Neuron (in vitro differentiated cells): ENCODE results near the gene KIF26B.
"Not testable (repeated sequence)": the region's sequence is repeated elsewhere in the genome, so short reads cannot be mapped to it uniquely, and the experiment has no call there.

Source experiments
- H2AFZ ChIP-seq: one replicate; pipeline ENCODE4 v1.6.1; 2013; ENCODE audit warnings: low read depth, mild to moderate bottlenecking, inconsistent platforms, low read length, moderate library complexity
- H3K27me3 ChIP-seq: one replicate; pipeline ENCODE4 v1.6.1; 2013; ENCODE audit warnings: low read length; ENCODE audit not compliant: insufficient read depth
- H3K36me3 ChIP-seq: one replicate; pipeline ENCODE4 v1.6.1; 2013; ENCODE audit warnings: low read length; ENCODE audit not compliant: insufficient read depth
- H3K4me1 ChIP-seq: one replicate; pipeline ENCODE4 v1.6.1; 2013; ENCODE audit warnings: low read length; ENCODE audit not compliant: insufficient read depth
- H3K4me3 ChIP-seq: 2 replicates; pipeline ENCODE4 v1.5.1; 2013; ENCODE audit warnings: mild to moderate bottlenecking, low read length, moderate library complexity
- H3K9me3 ChIP-seq: one replicate; pipeline ENCODE4 v1.6.1; 2013; ENCODE audit warnings: low read length

Gene KIF26B

DNA sequence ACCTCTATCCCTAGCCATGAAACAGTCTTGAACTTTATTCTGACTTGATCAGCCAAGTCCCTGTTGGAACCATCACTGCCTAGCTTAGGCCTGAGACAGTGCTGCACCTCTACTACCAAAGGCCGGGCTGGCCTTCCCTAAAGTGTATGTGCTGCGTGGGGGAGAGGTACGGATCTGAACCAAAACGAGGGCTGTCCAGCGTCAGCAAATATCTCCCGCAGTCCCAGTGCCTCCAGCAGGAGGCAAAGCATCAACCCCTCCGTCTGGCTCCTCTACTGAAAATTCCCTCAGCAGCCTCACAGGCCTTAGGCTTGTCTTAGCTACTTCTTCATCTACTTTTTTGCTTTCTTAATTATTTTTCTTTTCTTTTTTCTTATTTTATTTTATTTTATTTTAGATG is 33.3 kb upstream of the KIF26B start:
- no peaks in the 10 kb centered on the region for H3K4me1 ChIP-seq
- no peak overlapping the region for H2AFZ ChIP-seq
- no peaks in the 10 kb centered on the region for H3K9me3 ChIP-seq
- no peaks in the 10 kb centered on the region for H3K27me3 ChIP-seq
- peaks cover 4% of the 10 kb centered on the region for H3K36me3 ChIP-seq
- H3K4me3 ChIP-seq: no peak overlapping the region

DNA sequence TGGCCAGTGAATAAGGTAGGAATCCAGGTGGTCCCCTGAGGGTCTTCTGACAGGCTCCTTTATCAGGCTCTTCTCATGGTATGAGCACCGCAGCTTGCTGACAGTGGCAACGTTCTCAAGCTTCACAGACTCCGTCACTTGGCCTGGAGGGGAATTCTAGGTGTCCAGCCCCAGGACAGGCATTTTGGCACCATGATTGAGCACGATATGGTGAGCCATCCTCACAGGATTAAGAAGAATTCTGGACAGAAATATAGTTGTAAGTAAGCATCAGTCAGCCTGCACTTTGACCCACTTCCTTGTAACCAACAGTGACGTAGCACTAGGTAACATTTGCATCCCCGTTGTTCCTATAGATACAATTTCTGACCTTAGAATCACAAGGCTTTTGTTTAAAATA is 30.5 kb upstream of the KIF26B start:
- no peaks in the 10 kb centered on the region for H3K27me3 ChIP-seq
- no peak overlapping the region for H2AFZ ChIP-seq
- no peaks in the 10 kb centered on the region for H3K4me1 ChIP-seq
- no peak overlapping the region for H3K4me3 ChIP-seq
- no peaks in the 10 kb centered on the region for H3K9me3 ChIP-seq
- H3K36me3 ChIP-seq: peaks cover 4% of the 10 kb centered on the region

DNA sequence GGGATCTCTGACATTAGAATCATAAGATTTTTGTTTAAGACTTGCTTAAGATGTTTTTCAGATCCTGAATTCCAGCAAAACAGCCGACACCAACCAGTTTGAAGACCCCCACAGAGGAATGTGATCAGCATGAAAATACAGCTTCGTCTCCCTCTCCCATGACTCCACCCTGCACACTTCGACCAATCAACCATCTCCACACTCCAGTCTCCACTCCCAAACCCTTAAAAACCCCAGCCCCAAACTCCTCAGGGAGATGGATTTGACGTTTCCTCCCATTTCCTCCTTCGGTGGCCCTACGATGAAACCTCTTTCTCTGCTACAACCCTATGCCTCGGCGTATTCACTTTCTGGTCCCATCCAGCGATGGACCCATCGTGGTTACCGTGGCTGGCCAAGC is 30.1 kb upstream of the KIF26B start:
- H2AFZ ChIP-seq: no peak overlapping the region
- no peaks in the 10 kb centered on the region for H3K27me3 ChIP-seq
- no peaks in the 10 kb centered on the region for H3K4me1 ChIP-seq
- no peaks in the 10 kb centered on the region for H3K9me3 ChIP-seq
- H3K4me3 ChIP-seq: no peak overlapping the region
- peaks cover 4% of the 10 kb centered on the region for H3K36me3 ChIP-seq

DNA sequence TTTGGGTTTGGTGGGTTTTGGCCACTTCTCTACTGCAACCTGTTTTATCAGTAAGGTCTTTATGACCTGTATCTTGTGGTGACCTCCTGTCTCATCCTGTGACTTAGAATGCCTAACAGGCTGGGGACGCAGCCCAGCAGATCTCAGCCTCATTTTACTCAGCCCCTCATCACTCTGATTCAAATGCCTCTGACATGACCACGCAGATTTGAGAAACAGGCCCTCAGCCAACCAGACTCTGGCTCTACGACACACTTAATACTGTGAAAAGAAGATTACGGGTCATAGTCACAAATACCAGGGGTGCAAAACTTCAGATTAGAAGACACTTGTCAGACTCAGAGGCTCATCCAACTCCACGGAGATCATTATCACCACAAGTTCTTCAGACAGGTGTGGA is 28.3 kb upstream of the KIF26B start:
- no peaks in the 10 kb centered on the region for H3K4me1 ChIP-seq
- no peaks in the 10 kb centered on the region for H3K9me3 ChIP-seq
- no peak overlapping the region for H3K4me3 ChIP-seq
- no peak overlapping the region for H2AFZ ChIP-seq
- no peaks in the 10 kb centered on the region for H3K27me3 ChIP-seq
- peaks cover 4% of the 10 kb centered on the region for H3K36me3 ChIP-seq

DNA sequence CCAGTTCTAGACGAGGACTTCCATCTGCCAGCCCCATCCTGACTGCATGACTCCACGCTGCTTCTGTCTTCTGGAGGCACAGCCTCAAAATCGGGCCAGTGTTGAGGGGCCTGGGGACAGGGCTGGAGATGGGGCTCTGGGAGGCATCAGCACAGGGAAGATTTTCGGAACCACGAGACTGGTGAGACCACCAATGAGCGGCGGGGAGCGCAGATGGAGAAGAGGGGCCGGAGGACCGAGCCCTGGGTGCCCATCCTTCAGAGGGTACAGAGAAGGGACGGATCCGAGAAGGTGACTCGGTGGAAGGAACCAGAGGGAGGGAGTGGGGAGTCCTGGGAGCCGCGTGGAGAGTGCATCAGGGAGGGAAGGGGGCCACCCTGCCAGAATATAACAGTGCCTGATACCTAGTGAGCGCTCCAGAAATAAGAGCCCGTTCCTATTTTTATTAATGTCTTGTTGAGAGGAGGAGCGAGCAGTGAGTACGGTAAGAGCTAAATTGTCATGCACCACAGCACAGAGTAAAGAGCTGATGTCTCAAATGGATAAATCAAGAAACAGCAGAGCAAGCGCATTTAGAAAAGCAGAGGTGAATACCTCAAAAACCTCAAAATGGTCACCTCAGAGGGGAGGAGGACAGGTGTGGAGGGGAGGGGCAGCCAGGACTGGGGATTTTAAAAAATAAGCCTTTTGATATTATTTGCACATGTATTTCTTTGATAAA is 26.2 kb upstream of the KIF26B start:
- Histone ChIP-seq H3K36me3 (peaks cover 4% of the 10 kb centered on the region), H2AFZ (no peak overlapping the region), H3K4me1 (no peaks in the 10 kb centered on the region), H3K4me3 (no peak overlapping the region), H3K27me3 (no peaks in the 10 kb centered on the region), H3K9me3 (peaks cover 4% of the 10 kb centered on the region)

DNA sequence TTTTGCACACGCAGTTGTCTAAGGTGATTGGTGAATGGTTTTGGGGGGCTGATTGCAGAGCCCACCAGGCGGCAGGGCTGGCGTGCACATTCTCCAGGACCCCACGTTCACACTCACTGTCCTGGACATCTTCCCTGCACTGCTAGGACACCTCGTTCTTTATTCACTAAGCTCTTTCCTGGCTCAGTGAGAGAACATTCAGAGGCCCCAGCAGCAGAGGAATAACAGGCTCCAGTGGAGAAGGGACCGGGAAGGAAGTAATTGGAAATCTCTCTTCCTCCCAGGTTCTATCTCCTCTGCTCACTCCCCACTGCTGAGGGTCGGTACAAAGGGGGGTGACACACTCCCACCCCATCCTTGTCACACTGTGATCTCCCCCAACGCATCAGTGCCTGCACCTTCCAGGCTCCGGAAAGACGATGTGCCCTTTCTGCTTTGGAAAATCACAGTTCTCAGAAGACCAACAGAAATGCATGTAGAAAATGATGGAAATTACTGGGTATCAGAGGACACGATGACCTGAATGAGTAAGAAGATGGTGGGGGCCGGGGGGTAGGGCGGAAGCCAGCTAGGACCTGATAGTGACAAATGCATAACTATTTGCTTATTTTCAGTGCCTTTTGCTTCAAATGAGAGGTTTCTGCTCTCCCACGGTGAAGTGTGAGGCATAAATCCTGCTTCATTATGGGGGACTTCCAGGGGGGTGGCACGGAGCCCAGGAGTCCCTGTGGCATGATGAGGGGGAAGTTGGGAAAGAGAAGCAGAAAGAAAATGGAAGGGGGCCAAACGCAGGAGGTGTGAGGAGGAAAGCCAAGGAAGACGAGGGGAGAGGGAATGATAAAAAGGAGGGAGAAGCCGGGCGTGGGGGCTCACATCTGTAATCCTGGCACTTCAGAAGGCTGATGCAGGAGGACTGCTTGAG is 25.2 kb upstream of the KIF26B start:
- Histone ChIP-seq H2AFZ (no peak overlapping the region), H3K36me3 (peaks cover 3% of the 10 kb centered on the region)

DNA sequence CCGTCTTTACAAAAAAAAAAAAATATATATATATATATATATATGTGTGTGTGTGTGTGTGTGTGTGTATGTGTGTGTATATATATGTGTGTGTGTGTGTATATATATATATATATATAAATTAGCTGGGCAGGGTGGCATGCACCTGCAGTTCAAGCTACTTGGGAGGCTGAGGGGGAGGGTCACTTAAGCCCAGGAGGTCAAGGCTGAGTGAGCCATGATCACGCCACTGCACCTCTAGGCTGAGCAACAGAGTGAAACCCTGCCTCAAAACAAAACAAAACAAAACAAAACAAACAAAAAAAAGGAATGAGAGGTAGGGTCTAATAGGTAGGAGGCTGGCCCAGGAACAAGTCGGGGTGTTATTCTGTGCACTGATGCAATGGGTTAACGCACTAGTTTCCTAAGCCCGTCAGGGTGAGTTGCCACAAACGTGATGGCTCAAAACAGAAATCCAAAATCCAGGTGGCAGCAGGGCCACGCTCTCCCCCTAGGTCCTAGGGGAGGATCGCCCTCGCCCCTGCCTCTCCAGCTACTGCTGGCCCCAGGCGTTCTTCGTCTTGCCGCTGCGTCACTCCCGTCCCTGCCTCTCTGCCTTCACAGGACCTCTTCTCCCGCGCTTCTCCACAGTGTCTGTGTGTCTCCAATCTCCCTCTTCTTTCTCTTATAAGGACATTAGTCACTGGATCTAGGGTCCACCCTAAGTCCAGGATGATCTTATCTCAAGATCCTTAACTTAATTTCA is 24.3 kb upstream of the KIF26B start:
- not testable (repeated sequence) for H3K4me1 ChIP-seq, H3K27me3 ChIP-seq, H3K36me3 ChIP-seq, H3K9me3 ChIP-seq, H2AFZ ChIP-seq, H3K4me3 ChIP-seq

More for the DNA sequence above, 25.2 kb upstream of the KIF26B start:
- Histone ChIP-seq H3K27me3 (no peaks in the 10 kb centered on the region), H3K9me3 (peaks cover 4% of the 10 kb centered on the region), H3K4me1 (no peaks in the 10 kb centered on the region), H3K4me3 (no peak overlapping the region)

DNA sequence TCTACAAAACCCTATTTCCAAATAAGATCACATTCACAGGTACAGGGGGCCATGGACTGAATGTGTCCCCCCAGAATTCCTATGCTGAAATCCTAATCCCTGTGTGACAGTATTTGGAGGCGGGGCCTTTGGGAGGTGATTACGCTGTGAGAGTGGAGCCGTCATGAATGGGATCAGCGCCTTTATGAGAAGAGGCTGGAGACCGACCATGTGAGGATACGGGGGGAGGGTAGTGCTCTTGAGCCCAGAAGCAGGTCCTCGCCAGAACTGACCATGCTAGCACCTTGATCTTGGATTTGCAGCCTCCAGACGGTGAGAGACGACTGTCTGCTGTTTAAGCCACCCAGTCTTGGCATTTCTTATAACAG is 23.8 kb upstream of the KIF26B start:
- Histone ChIP-seq H3K27me3 (no peaks in the 10 kb centered on the region), H3K36me3 (no peaks in the 10 kb centered on the region), H3K9me3 (peaks cover 4% of the 10 kb centered on the region), H2AFZ (no peak overlapping the region), H3K4me3 (no peak overlapping the region), H3K4me1 (no peaks in the 10 kb centered on the region)

DNA sequence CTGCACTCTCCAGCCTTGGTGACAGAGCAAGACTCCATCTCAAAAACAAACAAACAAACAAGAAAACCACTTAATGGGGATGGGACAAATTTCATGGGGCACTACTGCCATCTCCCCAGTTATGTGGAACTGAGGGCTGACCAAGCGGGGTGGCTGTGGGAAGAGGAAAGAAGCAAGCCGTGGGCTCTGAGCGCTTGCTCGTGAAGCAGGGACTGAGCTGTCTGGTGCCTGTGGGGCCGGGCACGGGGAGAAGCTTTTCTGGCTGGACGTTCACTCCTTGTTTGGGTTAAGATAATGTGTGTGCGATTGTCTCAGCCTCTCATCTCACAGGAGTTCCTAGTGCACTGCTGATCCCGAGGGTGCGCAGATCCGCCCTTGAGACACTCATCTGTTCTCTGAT is 22.0 kb upstream of the KIF26B start:
- Histone ChIP-seq H3K27me3 (no peaks in the 10 kb centered on the region), H2AFZ (no peak overlapping the region), H3K9me3 (peaks cover 4% of the 10 kb centered on the region), H3K4me3 (no peak overlapping the region), H3K36me3 (no peaks in the 10 kb centered on the region), H3K4me1 (no peaks in the 10 kb centered on the region)

DNA sequence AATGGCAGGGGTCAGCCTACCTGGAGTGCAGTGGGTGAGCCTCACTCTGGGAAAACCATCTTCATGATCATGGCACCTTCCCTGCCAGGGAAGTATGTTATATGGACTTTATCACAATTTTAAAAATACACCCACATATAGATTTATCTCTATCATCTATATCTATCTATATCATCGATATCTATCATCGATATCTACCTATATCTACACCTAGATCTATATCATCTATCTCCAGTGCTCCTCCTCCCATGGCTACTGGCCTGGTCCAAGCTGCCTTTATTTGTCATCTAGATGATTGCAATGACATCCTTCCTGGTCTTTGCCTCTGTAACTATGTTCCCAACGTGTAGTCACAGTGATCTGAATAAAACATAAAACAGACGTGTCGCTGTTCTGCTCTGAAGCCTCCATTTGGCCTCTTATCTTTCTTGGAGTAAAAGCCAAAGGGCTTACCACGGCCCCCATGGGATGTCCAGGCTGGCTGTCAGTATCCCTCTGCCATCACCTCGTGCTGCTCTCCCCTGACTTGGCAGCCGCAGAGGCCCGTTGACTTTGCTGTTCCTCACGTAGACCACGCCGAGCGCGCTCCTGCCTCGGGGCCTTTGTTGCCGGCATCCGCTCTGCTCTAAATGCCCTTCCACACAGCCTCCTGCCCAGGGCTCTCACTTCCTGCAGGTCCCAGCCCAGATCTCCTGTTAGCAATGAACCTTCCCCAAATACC is 20.6 kb upstream of the KIF26B start:
- Histone ChIP-seq H2AFZ (no peak overlapping the region), H3K9me3 (peaks cover 4% of the 10 kb centered on the region), H3K27me3 (no peaks in the 10 kb centered on the region), H3K4me3 (no peak overlapping the region), H3K4me1 (no peaks in the 10 kb centered on the region), H3K36me3 (no peaks in the 10 kb centered on the region)

DNA sequence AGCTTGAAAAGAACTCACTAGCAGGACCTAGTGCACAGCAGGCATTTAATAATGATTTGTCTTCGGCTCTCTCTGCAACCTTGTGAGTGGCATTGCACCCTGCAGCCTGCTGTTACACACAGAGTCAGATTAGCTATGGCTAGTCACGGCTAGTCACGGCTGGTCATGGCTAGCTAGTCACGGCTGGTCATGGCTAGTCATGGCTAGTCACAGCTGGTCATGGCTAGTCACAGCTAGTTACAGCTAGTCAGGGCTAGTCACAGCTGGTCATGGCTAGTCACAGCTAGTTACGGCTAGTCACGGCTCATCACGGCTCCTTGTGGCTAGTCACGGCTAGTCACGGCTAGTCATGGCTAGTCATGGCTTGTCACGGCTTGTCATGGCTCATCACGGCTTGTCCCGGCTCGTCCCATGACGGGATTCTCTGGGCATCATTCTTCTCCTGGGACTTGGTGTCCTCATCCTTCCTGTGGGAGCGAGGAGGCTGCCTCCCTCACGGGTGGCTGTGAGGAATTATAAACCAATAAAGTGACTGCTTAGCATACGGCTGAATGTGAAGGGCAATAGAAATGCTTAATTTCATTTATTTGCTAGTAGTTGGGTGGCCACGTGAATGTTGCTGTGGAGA is 12.5 kb upstream of the KIF26B start:
- no peaks in the 10 kb centered on the region for H3K27me3 ChIP-seq
- no peaks in the 10 kb centered on the region for H3K9me3 ChIP-seq
- no peak overlapping the region for H2AFZ ChIP-seq
- no peaks in the 10 kb centered on the region for H3K4me1 ChIP-seq
- H3K36me3 ChIP-seq: no peaks in the 10 kb centered on the region
- H3K4me3 ChIP-seq: no peak overlapping the region

DNA sequence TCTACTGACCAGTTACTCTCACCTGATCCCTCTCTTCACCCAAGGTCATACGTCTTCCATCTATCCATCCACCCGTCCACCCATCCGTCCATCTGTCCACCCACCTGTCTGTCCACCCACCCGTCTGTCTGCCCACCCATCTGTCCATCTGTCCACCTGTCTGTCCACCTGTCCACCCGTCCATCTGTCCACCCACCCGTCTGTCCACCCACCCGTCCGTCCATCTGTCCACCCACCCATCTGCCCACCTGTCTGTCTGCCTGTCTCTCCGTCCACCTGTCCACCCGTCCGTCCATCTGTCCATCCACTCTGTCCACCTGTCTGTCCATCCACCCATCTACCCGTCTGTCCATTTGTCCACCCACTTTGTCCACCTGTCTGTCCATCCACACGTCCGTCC is 11.8 kb upstream of the KIF26B start:
- H2AFZ ChIP-seq: no peak overlapping the region
- H3K4me3 ChIP-seq: no peak overlapping the region
- H3K27me3 ChIP-seq: no peaks in the 10 kb centered on the region
- no peaks in the 10 kb centered on the region for H3K9me3 ChIP-seq
- no peaks in the 10 kb centered on the region for H3K4me1 ChIP-seq
- H3K36me3 ChIP-seq: no peaks in the 10 kb centered on the region
